Femur (tissue), 1 donor: ENCODE results near the gene ZNF672.

Experiments used
- DNase-seq: peaks from one replicate; pipeline ENCODE4 v3.0.0-alpha.2; 2017

The ZNF672 gene

GRCh38 chr1:248891758-248892157 is 53.7 kb downstream of the ZNF672 start:
- no peak for DNase-seq

- no peak for DNase-seq
Measured at GRCh38 chr1:248892590-248892989, 54.6 kb downstream of the ZNF672 start.

- no peak for DNase-seq
Measured at GRCh38 chr1:248894837-248895236, 56.8 kb downstream of the ZNF672 start.

- no peak for DNase-seq
Measured at GRCh38 chr1:248897412-248898337, 59.7 kb downstream of the ZNF672 start.
